Activated CD4-positive, alpha-beta memory T cell treated with anti-CD3 and anti-CD28 coated beads, Interleukin-2, amount 10 ng/mL, durations not matched to agents 7 days and 5 days (primary cell): ENCODE data around the gene FBXO48. TPM values are rescaled to one million over a fixed set of nuclear protein-coding genes. Genes with fewer than 3 reads are reported as not detected.
"Not testable (repeated sequence)": the region's sequence is repeated elsewhere in the genome, so short reads cannot be mapped to it uniquely, and the experiment has no call there.

ENCODE experiments used
- CTCF ChIA-PET: fragments of 350-600 bp; sonication (Branson Sonifier 250); formaldehyde crosslinking; loops from one replicate; lab custom pipeline; 2021; ENCODE audit warnings: antibody characterized with exemption, inconsistent platforms; lab: Charles Lee
- POLR2A ChIA-PET: fragments of 350-600 bp; sonication (Branson Sonifier 250); formaldehyde crosslinking; loops from one replicate; lab custom pipeline; 2021; ENCODE audit warnings: antibody characterized with exemption; lab: Charles Lee
- DNase-seq: peaks from one replicate; pipeline ENCODE4 v3.0.0-alpha.2; 2020
- H3K27ac Mint-ChIP-seq: one replicate; pipeline ENCODE4 v1.8.0; 2021; ENCODE audit warnings: mild to moderate bottlenecking, mixed read lengths
- H3K27me3 Mint-ChIP-seq: one replicate; pipeline ENCODE4 v1.8.0; 2021; ENCODE audit warnings: mixed read lengths
- H3K36me3 Mint-ChIP-seq: one replicate; pipeline ENCODE4 v1.8.0; 2021; ENCODE audit warnings: low read depth, mixed read lengths
- H3K4me1 Mint-ChIP-seq: one replicate; pipeline ENCODE4 v1.8.0; 2021; ENCODE audit warnings: mixed read lengths
- H3K4me3 Mint-ChIP-seq: one replicate; pipeline ENCODE4 v1.8.0; 2021; ENCODE audit warnings: mild to moderate bottlenecking, mixed read lengths
- H3K9me3 Mint-ChIP-seq: one replicate; pipeline ENCODE4 v1.8.0; 2021; ENCODE audit warnings: mixed read lengths
- total RNA-seq, 2 experiments: library from RNA; stranded (reverse); gene quantifications; one replicate each; pipeline ENCODE4 v1.2.3, GENCODE V29; 2021

FBXO48 gene
- total RNA-seq, 2 experiments from 2014 or later = 5.0 to 5.4 TPM

- peaks cover 2% of the 10 kb centered on the region for H3K9me3 Mint-ChIP-seq
- no peak overlapping the region for H3K4me3 Mint-ChIP-seq
- ChIA-PET POLR2A (no interaction called here), CTCF (interaction anchor here (1.8 to 3.9 kb wide), 3 partner anchors 26 to 437 kb away, joined by 6 to 32 read pairs (median 13); no protein-coding TSS in a partner anchor)
- no peak overlapping the region for H3K27ac Mint-ChIP-seq
- H3K4me1 Mint-ChIP-seq = peaks cover 4% of the 10 kb centered on the region
- no peaks in the 10 kb centered on the region for H3K27me3 Mint-ChIP-seq
- no peaks in the 10 kb centered on the region for H3K36me3 Mint-ChIP-seq
- no peak for DNase-seq
Observed at GRCh38 chr2:68489282-68489681, 22.2 kb upstream of the FBXO48 start.

GRCh38 chr2:68488605-68489004, 21.5 kb upstream of the FBXO48 start:
- H3K9me3 Mint-ChIP-seq, H3K4me3 Mint-ChIP-seq, H3K27ac Mint-ChIP-seq, DNase-seq, H3K27me3 Mint-ChIP-seq, H3K4me1 Mint-ChIP-seq, H3K36me3 Mint-ChIP-seq: not testable (repeated sequence)
- ChIA-PET POLR2A (interaction anchor here (1.4 kb wide), 1 partner anchor 20 kb away, joined by 8 read pairs; the partner anchor contains the start of genes APLF and FBXO48), CTCF (interaction anchor here (0.7 to 3.9 kb wide), 14 partner anchors 10 to 437 kb away, joined by 3 to 38 read pairs (median 6); partner anchors contain the start of genes APLF and FBXO48)

GRCh38 chr2:68487773-68488355, 20.8 kb upstream of the FBXO48 start:
- CTCF ChIA-PET = interaction anchor here (0.5 to 3.9 kb wide), 33 partner anchors 11 to 826 kb away, joined by 3 to 38 read pairs (median 4); partner anchors contain the start of genes APLF and FBXO48
- no peak for DNase-seq
- Mint-ChIP-seq H3K9me3 (no peaks in the 10 kb centered on the region), H3K27ac (no peak overlapping the region), H3K4me1 (peaks cover 4% of the 10 kb centered on the region), H3K4me3 (no peak overlapping the region), H3K36me3 (no peaks in the 10 kb centered on the region), H3K27me3 (no peaks in the 10 kb centered on the region)
- POLR2A ChIA-PET = interaction anchor here (1.4 kb wide), 1 partner anchor 20 kb away, joined by 8 read pairs; the partner anchor contains the start of genes APLF and FBXO48

GRCh38 chr2:68483011-68483410, 15.9 kb upstream of the FBXO48 start:
- Mint-ChIP-seq H3K27ac (no peak overlapping the region), H3K9me3 (no peaks in the 10 kb centered on the region), H3K4me1 (peaks cover 4% of the 10 kb centered on the region), H3K27me3 (no peaks in the 10 kb centered on the region), H3K36me3 (no peaks in the 10 kb centered on the region), H3K4me3 (no peak overlapping the region)
- ChIA-PET CTCF (no interaction called here), POLR2A (no interaction called here)
- no peak for DNase-seq

GRCh38 chr2:68482296-68482820, 15.3 kb upstream of the FBXO48 start:
- Mint-ChIP-seq H3K27ac (no peak overlapping the region), H3K4me3 (no peak overlapping the region)

GRCh38 chr2:68478688-68479087, 11.6 kb upstream of the FBXO48 start:
- ChIA-PET CTCF (interaction anchor here (1.5 to 1.7 kb wide), 3 partner anchors 11 to 15 kb away, joined by 3 to 4 read pairs (median 4); partner anchors contain the start of gene APLF), POLR2A (no interaction called here)
- peaks cover 2% of the 10 kb centered on the region for H3K4me1 Mint-ChIP-seq
- no peak for DNase-seq
- H3K36me3 Mint-ChIP-seq = no peaks in the 10 kb centered on the region
- no peak overlapping the region for H3K4me3 Mint-ChIP-seq
- no peaks in the 10 kb centered on the region for H3K9me3 Mint-ChIP-seq
- H3K27ac Mint-ChIP-seq = no peak overlapping the region
- no peaks in the 10 kb centered on the region for H3K27me3 Mint-ChIP-seq

More at GRCh38 chr2:68482296-68482820, 15.3 kb upstream of the FBXO48 start:
- H3K9me3 Mint-ChIP-seq = no peaks in the 10 kb centered on the region
- CTCF ChIA-PET = interaction anchor here (1.1 kb wide), 1 partner anchor 19 kb away, joined by 5 read pairs; no protein-coding TSS in a partner anchor
- DNase-seq = no peak
- no peaks in the 10 kb centered on the region for H3K36me3 Mint-ChIP-seq
- H3K4me1 Mint-ChIP-seq = peaks cover 2% of the 10 kb centered on the region
- no peaks in the 10 kb centered on the region for H3K27me3 Mint-ChIP-seq
- POLR2A ChIA-PET = no interaction called here

- no peak for DNase-seq
- Mint-ChIP-seq H3K36me3 (no peaks in the 10 kb centered on the region), H3K4me1 (peaks cover 2% of the 10 kb centered on the region), H3K9me3 (no peaks in the 10 kb centered on the region), H3K27me3 (peaks cover 2% of the 10 kb centered on the region), H3K4me3 (no peak overlapping the region), H3K27ac (no peak overlapping the region)
- ChIA-PET CTCF (interaction anchor here (0.9 to 1.6 kb wide), 2 partner anchors 11 to 13 kb away, joined by 4 to 5 read pairs; no protein-coding TSS in a partner anchor), POLR2A (no interaction called here)
Observed at GRCh38 chr2:68476454-68476853, 9.4 kb upstream of the FBXO48 start.

GRCh38 chr2:68475576-68475975, 8.5 kb upstream of the FBXO48 start:
- Mint-ChIP-seq H3K27ac (no peak overlapping the region), H3K9me3 (no peaks in the 10 kb centered on the region), H3K4me1 (peaks cover 2% of the 10 kb centered on the region), H3K27me3 (peaks cover 2% of the 10 kb centered on the region), H3K36me3 (no peaks in the 10 kb centered on the region), H3K4me3 (no peak overlapping the region)
- CTCF ChIA-PET = no interaction called here
- DNase-seq = no peak
- POLR2A ChIA-PET = no interaction called here

GRCh38 chr2:68475110-68475509, 8.0 kb upstream of the FBXO48 start:
- H3K4me3 Mint-ChIP-seq = no peak overlapping the region
- no peak overlapping the region for H3K27ac Mint-ChIP-seq
- ChIA-PET POLR2A (interaction anchor here (1.1 kb wide), 1 partner anchor 33 kb away, joined by 3 read pairs; no protein-coding TSS in a partner anchor), CTCF (no interaction called here)
- H3K27me3 Mint-ChIP-seq = peaks cover 2% of the 10 kb centered on the region
- H3K36me3 Mint-ChIP-seq = no peaks in the 10 kb centered on the region
- DNase-seq = no peak
- H3K4me1 Mint-ChIP-seq = peaks cover 2% of the 10 kb centered on the region
- no peaks in the 10 kb centered on the region for H3K9me3 Mint-ChIP-seq

GRCh38 chr2:68472796-68473414, 5.8 kb upstream of the FBXO48 start:
- ChIA-PET POLR2A (no interaction called here), CTCF (interaction anchor here (1.0 kb wide), 1 partner anchor 9 kb away, joined by 5 read pairs; no protein-coding TSS in a partner anchor)
- Mint-ChIP-seq H3K9me3 (no peaks in the 10 kb centered on the region), H3K4me3 (no peak overlapping the region), H3K27ac (no peak overlapping the region), H3K27me3 (peaks cover 2% of the 10 kb centered on the region), H3K4me1 (peaks cover 16% of the 10 kb centered on the region), H3K36me3 (no peaks in the 10 kb centered on the region)
- DNase-seq = no peak

- POLR2A ChIA-PET = interaction anchor here (0.9 kb wide), 1 partner anchor 238 kb away, joined by 3 read pairs; no protein-coding TSS in a partner anchor
- peaks cover 2% of the 10 kb centered on the region for H3K27me3 Mint-ChIP-seq
- H3K27ac Mint-ChIP-seq = no peak overlapping the region
- no peak overlapping the region for H3K4me3 Mint-ChIP-seq
- no peaks in the 10 kb centered on the region for H3K9me3 Mint-ChIP-seq
- no peaks in the 10 kb centered on the region for H3K36me3 Mint-ChIP-seq
- no peak for DNase-seq
- peaks cover 20% of the 10 kb centered on the region for H3K4me1 Mint-ChIP-seq
- CTCF ChIA-PET = no interaction called here
Observed at GRCh38 chr2:68471385-68471784, 4.3 kb upstream of the FBXO48 start.

- DNase-seq = no peak
- no peak overlapping the region for H3K27ac Mint-ChIP-seq
- no peaks in the 10 kb centered on the region for H3K9me3 Mint-ChIP-seq
- POLR2A ChIA-PET = no interaction called here
- peaks cover 33% of the 10 kb centered on the region for H3K4me1 Mint-ChIP-seq
- no peak overlapping the region for H3K4me3 Mint-ChIP-seq
- CTCF ChIA-PET = interaction anchor here (1.8 to 2.6 kb wide), 2 partner anchors 18 to 239 kb away, joined by 7 to 11 read pairs; no protein-coding TSS in a partner anchor
- peaks cover 6% of the 10 kb centered on the region for H3K36me3 Mint-ChIP-seq
- peaks cover 2% of the 10 kb centered on the region for H3K27me3 Mint-ChIP-seq
Observed at GRCh38 chr2:68469935-68470334, 2.8 kb upstream of the FBXO48 start.

GRCh38 chr2:68468801-68469200, 1.7 kb upstream of the FBXO48 start:
- peaks cover 43% of the 10 kb centered on the region for H3K4me1 Mint-ChIP-seq

More at GRCh38 chr2:68468801-68469200, 1.7 kb upstream of the FBXO48 start:
- no peak overlapping the region for H3K27ac Mint-ChIP-seq
- no peak for DNase-seq
- no peak overlapping the region for H3K4me3 Mint-ChIP-seq
- no peaks in the 10 kb centered on the region for H3K9me3 Mint-ChIP-seq
- CTCF ChIA-PET = interaction anchor here (1.8 to 2.6 kb wide), 2 partner anchors 19 to 240 kb away, joined by 7 to 11 read pairs; no protein-coding TSS in a partner anchor
- H3K27me3 Mint-ChIP-seq = peaks cover 2% of the 10 kb centered on the region
- peaks cover 11% of the 10 kb centered on the region for H3K36me3 Mint-ChIP-seq
- POLR2A ChIA-PET = interaction anchor here (0.8 to 4.5 kb wide), 8 partner anchors 19 to 453 kb away, joined by 3 to 35 read pairs (median 6); partner anchors contain the start of gene PPP3R1
